ENCODE data around the gene ANKS4B.

The ANKS4B gene

DNA sequence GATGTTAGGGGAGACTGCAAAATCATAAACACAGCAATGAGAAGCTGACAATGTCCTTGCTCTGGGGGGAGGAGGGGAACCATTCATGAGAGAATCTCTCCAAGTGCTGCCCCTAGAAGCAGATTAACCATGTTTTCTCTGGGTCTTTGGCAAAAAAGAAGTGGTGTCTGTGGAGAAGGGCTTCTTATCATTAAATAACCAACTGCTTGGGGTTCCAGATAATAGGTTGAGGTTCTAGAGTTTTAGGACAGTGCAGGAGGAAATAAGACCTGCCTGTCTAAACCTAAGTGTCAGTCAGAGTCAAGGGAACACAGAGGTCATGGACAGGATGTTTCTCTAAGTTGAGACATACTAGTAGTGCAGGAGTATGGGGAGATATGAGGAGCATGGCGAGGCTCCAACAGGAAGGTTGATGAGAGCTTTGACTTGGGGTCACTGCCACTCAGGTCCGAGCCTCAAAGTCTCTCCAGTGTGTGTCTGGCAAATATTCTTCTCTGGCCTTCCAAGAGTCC, 5.1 kb upstream of the ANKS4B start:
- no peak for ATAC-seq

DNA sequence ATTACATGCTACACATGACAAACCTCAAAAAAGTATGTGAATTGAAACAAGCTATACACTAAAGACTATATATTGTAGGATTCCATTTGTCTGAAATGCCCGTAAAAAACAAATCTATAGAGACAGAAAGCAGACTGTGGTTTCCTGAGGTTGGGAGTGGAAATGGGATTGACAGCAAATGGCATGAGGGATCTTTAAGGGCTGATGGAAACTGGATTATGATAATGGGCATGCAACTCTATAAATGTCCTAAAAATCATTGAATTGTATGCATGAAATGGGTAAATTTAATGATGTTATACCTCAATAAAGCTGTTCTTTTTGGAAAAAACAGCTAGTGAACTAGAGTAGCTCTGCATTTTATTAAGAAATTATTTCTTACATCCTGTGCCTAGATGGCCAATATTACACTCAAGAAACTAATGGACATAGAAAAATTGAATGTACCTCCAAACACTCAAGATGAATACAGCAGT, 416 bp upstream of the ANKS4B start:
- TF ChIP-seq TOX (CRISPR knock-in tag; IDR thresholded peaks at IDR 0.05; ENCODE audit: borderline replicate concordance) (no peak), ZNF565 (CRISPR knock-in tag; conservative IDR thresholded peaks at IDR 0.05; ENCODE audit: low read depth) (no peak), ISL1 (CRISPR knock-in tag; IDR thresholded peaks at IDR 0.05) (no peak), CSDC2 (CRISPR knock-in tag; IDR thresholded peaks at IDR 0.05) (no peak), ARNTL (CRISPR knock-in tag; IDR thresholded peaks at IDR 0.05; ENCODE audit: borderline replicate concordance, low read depth) (no peak), TCF4 (CRISPR knock-in tag; IDR thresholded peaks at IDR 0.05; ENCODE audit: borderline replicate concordance) (no peak), ESRRG (CRISPR knock-in tag; IDR thresholded peaks at IDR 0.05) (no peak), OSR1 (CRISPR knock-in tag; IDR thresholded peaks at IDR 0.05) (no peak), ZC3H10 (CRISPR knock-in tag; IDR thresholded peaks at IDR 0.05) (no peak), PPARA (CRISPR knock-in tag; IDR thresholded peaks at IDR 0.05; ENCODE audit: borderline replicate concordance) (no peak)
- TF ChIP-seq, protein P1, sequence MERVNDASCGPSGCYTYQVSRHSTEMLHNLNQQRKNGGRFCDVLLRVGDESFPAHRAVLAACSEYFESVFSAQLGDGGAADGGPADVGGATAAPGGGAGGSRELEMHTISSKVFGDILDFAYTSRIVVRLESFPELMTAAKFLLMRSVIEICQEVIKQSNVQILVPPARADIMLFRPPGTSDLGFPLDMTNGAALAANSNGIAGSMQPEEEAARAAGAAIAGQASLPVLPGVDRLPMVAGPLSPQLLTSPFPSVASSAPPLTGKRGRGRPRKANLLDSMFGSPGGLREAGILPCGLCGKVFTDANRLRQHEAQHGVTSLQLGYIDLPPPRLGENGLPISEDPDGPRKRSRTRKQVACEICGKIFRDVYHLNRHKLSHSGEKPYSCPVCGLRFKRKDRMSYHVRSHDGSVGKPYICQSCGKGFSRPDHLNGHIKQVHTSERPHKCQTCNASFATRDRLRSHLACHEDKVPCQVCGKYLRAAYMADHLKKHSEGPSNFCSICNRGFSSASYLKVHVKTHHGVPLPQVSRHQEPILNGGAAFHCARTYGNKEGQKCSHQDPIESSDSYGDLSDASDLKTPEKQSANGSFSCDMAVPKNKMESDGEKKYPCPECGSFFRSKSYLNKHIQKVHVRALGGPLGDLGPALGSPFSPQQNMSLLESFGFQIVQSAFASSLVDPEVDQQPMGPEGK (CRISPR knock-in tag; IDR thresholded peaks at IDR 0.05; ENCODE audit: borderline replicate concordance), result no peak
- TF ChIP-seq, protein P2, sequence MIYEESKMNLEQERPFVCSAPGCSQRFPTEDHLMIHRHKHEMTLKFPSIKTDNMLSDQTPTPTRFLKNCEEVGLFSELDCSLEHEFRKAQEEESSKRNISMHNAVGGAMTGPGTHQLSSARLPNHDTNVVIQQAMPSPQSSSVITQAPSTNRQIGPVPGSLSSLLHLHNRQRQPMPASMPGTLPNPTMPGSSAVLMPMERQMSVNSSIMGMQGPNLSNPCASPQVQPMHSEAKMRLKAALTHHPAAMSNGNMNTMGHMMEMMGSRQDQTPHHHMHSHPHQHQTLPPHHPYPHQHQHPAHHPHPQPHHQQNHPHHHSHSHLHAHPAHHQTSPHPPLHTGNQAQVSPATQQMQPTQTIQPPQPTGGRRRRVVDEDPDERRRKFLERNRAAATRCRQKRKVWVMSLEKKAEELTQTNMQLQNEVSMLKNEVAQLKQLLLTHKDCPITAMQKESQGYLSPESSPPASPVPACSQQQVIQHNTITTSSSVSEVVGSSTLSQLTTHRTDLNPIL (CRISPR knock-in tag; IDR thresholded peaks at IDR 0.05; ENCODE audit: low read depth), result no peak
- TF ChIP-seq, protein P3, sequence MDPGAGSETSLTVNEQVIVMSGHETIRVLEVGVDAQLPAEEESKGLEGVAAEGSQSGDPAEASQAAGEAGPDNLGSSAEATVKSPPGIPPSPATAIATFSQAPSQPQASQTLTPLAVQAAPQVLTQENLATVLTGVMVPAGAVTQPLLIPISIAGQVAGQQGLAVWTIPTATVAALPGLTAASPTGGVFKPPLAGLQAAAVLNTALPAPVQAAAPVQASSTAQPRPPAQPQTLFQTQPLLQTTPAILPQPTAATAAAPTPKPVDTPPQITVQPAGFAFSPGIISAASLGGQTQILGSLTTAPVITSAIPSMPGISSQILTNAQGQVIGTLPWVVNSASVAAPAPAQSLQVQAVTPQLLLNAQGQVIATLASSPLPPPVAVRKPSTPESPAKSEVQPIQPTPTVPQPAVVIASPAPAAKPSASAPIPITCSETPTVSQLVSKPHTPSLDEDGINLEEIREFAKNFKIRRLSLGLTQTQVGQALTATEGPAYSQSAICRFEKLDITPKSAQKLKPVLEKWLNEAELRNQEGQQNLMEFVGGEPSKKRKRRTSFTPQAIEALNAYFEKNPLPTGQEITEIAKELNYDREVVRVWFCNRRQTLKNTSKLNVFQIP (CRISPR knock-in tag; IDR thresholded peaks at IDR 0.05; ENCODE audit: borderline replicate concordance, low read depth), result no peak

More for the DNA sequence above, 5.1 kb upstream of the ANKS4B start:
- TF ChIP-seq ARNTL (CRISPR knock-in tag; IDR thresholded peaks at IDR 0.05; ENCODE audit: borderline replicate concordance, low read depth) (no peak), ESRRG (CRISPR knock-in tag; IDR thresholded peaks at IDR 0.05) (no peak), ISL1 (CRISPR knock-in tag; IDR thresholded peaks at IDR 0.05) (no peak), BACH2 (CRISPR knock-in tag; IDR thresholded peaks at IDR 0.05; ENCODE audit: borderline replicate concordance) (no peak), ZFP3 (CRISPR knock-in tag; IDR thresholded peaks at IDR 0.05) (no peak), RARB (CRISPR knock-in tag; IDR thresholded peaks at IDR 0.05) (no peak), ZNF565 (CRISPR knock-in tag; conservative IDR thresholded peaks at IDR 0.05; ENCODE audit: low read depth) (no peak), ZNF70 (CRISPR knock-in tag; IDR thresholded peaks at IDR 0.05) (no peak), OSR1 (CRISPR knock-in tag; IDR thresholded peaks at IDR 0.05) (no peak), SNAI2 (CRISPR knock-in tag; IDR thresholded peaks at IDR 0.05) (no peak)
- TF ChIP-seq, protein P2 (CRISPR knock-in tag; IDR thresholded peaks at IDR 0.05; ENCODE audit: low read depth), result no peak

DNA sequence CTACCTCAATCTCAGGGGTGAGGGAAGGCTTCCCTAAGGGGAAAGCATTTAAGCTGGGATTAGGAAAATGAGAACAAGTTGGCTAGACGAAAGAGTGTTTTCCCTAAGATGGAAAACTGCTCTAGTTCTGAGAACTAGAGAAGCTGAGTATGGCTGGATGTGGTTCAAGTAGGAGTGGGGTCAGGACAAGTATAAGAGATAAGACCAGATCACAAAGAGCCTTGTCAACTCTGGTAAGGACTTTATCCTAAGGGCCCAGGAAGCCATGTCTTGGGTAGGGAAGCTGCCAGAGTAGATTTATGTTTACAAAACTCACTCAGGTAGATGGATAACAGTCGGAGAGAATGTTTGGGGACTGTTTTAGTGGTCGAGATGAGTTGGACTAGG, 1.7 kb downstream of the ANKS4B start:
- ATAC-seq, result no peak
- TF ChIP-seq PPARA (CRISPR knock-in tag; IDR thresholded peaks at IDR 0.05; ENCODE audit: borderline replicate concordance), result no peak
- no peak for TF ChIP-seq RARB (CRISPR knock-in tag; IDR thresholded peaks at IDR 0.05)

More for the DNA sequence above, 416 bp upstream of the ANKS4B start:
- ATAC-seq, result no peak

DNA sequence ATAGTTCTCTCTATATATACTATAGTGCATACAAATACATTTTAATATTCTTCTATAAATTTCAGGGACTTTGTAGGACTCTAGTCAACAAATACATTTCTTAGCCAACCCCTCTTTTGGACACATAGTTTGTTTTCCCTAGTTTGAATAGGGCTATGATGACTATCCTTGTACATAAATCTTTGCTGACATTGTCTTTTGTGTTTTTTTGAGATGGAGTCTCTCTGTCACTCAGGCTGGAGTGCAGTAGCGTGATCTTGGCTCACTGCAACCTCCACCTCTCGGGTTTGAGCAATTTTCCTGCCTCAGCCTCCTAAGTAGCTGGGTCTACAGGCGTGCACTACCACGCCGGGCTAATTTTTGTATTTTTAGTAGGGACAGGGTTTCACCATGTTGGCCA, 3.3 kb downstream of the ANKS4B start:
- no peak for ATAC-seq
- TF ChIP-seq TCF4 (CRISPR knock-in tag; IDR thresholded peaks at IDR 0.05; ENCODE audit: borderline replicate concordance), result no peak
- TF ChIP-seq TOX (CRISPR knock-in tag; IDR thresholded peaks at IDR 0.05; ENCODE audit: borderline replicate concordance), result no peak
- no peak for TF ChIP-seq ZFP3 (CRISPR knock-in tag; IDR thresholded peaks at IDR 0.05)
- TF ChIP-seq ESRRG (CRISPR knock-in tag; IDR thresholded peaks at IDR 0.05), result no peak
- TF ChIP-seq, protein P3 (CRISPR knock-in tag; IDR thresholded peaks at IDR 0.05; ENCODE audit: borderline replicate concordance, low read depth), result no peak
- no peak for TF ChIP-seq RARB (CRISPR knock-in tag; IDR thresholded peaks at IDR 0.05)
- no peak for TF ChIP-seq ZC3H10 (CRISPR knock-in tag; IDR thresholded peaks at IDR 0.05)
- no peak for TF ChIP-seq GLIS3 (CRISPR knock-in tag; IDR thresholded peaks at IDR 0.05)
- TF ChIP-seq, protein P2 (CRISPR knock-in tag; IDR thresholded peaks at IDR 0.05; ENCODE audit: low read depth), result no peak
- no peak for TF ChIP-seq ZNF565 (CRISPR knock-in tag; conservative IDR thresholded peaks at IDR 0.05; ENCODE audit: low read depth)
- no peak for TF ChIP-seq SNAI2 (CRISPR knock-in tag; IDR thresholded peaks at IDR 0.05)

All from SK-N-SH treated with all-trans-retinoic acid at 6 μM for 48 hours (cell line).